Thyroid gland (tissue), 4 donors: ENCODE results near the gene WNT7B.

Experiments
- CTCF ChIP-seq, 6 experiments: fragments of 200-600 bp in 3 of 6; fragments of 450-650 bp in 3 of 6; sonication (generic) in 3 of 6; IDR thresholded peaks; one replicate each; pipeline ENCODE4 v1.5.1; 2016 to 2019; ENCODE audit warnings: antibody characterized with exemption in 6 of 6, mild to moderate bottlenecking in 2 of 6, inconsistent platforms in 1 of 6, moderate library complexity in 1 of 6
- POLR2A ChIP-seq, 2 donors: fragments of 450-650 bp; IDR thresholded peaks; one replicate each; pipeline ENCODE4 v1.6.1; 2017; ENCODE audit warnings: antibody characterized with exemption in 2 of 2, mild to moderate bottlenecking in 2 of 2, moderate library complexity in 1 of 2

- TF ChIP-seq POLR2A (IDR thresholded peaks at IDR 0.05), result no peak
- no peak for TF ChIP-seq CTCF (IDR thresholded peaks at IDR 0.05)
Measured at GRCh38 chr22:45969414-45969799, 7.6 kb downstream of the WNT7B start.
